Adrenal gland (tissue), 12 donors: Measurements from ENCODE around the gene SLC39A9. TPM values are rescaled to one million over a fixed set of nuclear protein-coding genes. Genes with fewer than 3 reads are reported as not detected.
A peak's percentile ranks its signal among the peaks of the same experiment; 100 is the strongest.

Source experiments
- DNase-seq, 7 donors: peaks; one replicate each; pipeline ENCODE4 v3.0.0-alpha.2; 2019 to 2020
- H3K27ac ChIP-seq, 5 donors: fragments of 200-600 bp; sonication (generic) in 4 of 5; 1 replicate in 3 of 5; 2 replicates in 2 of 5; pipeline versions ENCODE4 v1.5.1 to v1.8.0; 2016 to 2020; ENCODE audit warnings: mild to moderate bottlenecking in 1 of 5
- H3K27me3 ChIP-seq: fragments of 200-600 bp; 2 replicates; pipeline ENCODE4 v1.8.0; 2021
- H3K36me3 ChIP-seq, 2 donors: fragments of 200-600 bp; replicated peaks in 1 of 2; 1 replicate in 1 of 2; 2 replicates in 1 of 2; pipeline versions ENCODE4 v1.5.1 to v1.8.0; 2018 to 2022
- H3K4me1 ChIP-seq, 2 donors: fragments of 200-600 bp; replicated peaks in 1 of 2; 1 replicate in 1 of 2; 2 replicates in 1 of 2; pipeline versions ENCODE4 v1.5.1 to v1.8.0; 2018 to 2021
- H3K4me3 ChIP-seq, 4 donors: fragments of 200-600 bp; sonication (generic) in 3 of 4; one replicate each; pipeline ENCODE4 v1.5.1; 2016 to 2018
- H3K9me3 ChIP-seq, 3 donors: fragments of 200-600 bp; sonication (generic) in 1 of 3; replicated peaks in 1 of 3; 1 replicate in 2 of 3; 2 replicates in 1 of 3; pipeline versions ENCODE4 v1.5.1 to v1.8.0; 2016 to 2021
- CTCF ChIP-seq, 6 experiments: fragments of 450-650 bp in 4 of 6; fragments of 200-600 bp in 2 of 6; sonication (generic) in 1 of 6; IDR thresholded peaks; 1 replicate in 5 of 6; 2 replicates in 1 of 6; pipeline versions ENCODE4 v1.5.1 to v1.8.0; 2016 to 2021; ENCODE audit warnings: antibody characterized with exemption in 6 of 6, mild to moderate bottlenecking in 2 of 6, moderate library complexity in 1 of 6
- POLR2A ChIP-seq, 2 donors: fragments of 450-650 bp; IDR thresholded peaks; one replicate each; pipeline ENCODE4 v1.6.1; 2017; ENCODE audit warnings: antibody characterized with exemption in 2 of 2, mild to moderate bottlenecking in 2 of 2, moderate library complexity in 1 of 2
- WGBS, 4 donors: extraction: QIAGEN DNeasy Blood & Tissue Kit in 2 of 4; methylation state at CpG; one replicate each; pipeline versions ENCODE4 v1.1.5 to v1.1.7; 2013 to 2017; 5-methylcytosine and 5-hydroxymethylcytosine counted together
- intact Hi-C, 2 donors: fragments of 100-400 bp; cut with DNase I; formaldehyde crosslinking; loops; one replicate each; pipeline versions ENCODE4 v1.14.1 to v1.15.0; 2022 to 2023
- polyA plus RNA-seq, 3 donors: library from polyadenylated mRNA; stranded (reverse); fragments of 200-250 nt in 2 of 3; fragments of 350-450 nt in 1 of 3; fragmentation: Illumina TruSeq in 1 of 3; extraction: RNeasy Lipid Tissue Mini Kit (QIAGEN cat#74804) in 1 of 3; gene quantifications; one replicate each; pipeline ENCODE4 v1.2.3, GENCODE V29; 2013 to 2014
- total RNA-seq, 9 donors: library from RNA; depleted of rRNA in 4 of 9; stranded (reverse); fragments of >200 nt in 4 of 9; fragments of 120-200 nt in 1 of 9; fragmentation: NEBNext Ultra II Directional in 1 of 9; extraction: Animal tissue kit (Norgen Biotek cat#: 25700) in 1 of 9; gene quantifications; one replicate each; pipeline versions ENCODE4 v1.1.0 to v1.2.4, GENCODE V29; 2013 to 2023
- donor health status: healthy with polysubstance abuse.
- donor health status: Bipolar disorder and iron deficiency.
- donor health status: DM: yes; HTN: yes; CAD: no.
- donor health status: DM: no; HTN: no; CAD: no.
- donor health status: DM: no; HTN: no; CAD: no.
- donor health status: DM: yes; HTN: yes; CAD: no.

The SLC39A9 gene
- total and polyA plus RNA-seq, 12 donors, result 17.7 to 130 (median 72.5) TPM

DNA sequence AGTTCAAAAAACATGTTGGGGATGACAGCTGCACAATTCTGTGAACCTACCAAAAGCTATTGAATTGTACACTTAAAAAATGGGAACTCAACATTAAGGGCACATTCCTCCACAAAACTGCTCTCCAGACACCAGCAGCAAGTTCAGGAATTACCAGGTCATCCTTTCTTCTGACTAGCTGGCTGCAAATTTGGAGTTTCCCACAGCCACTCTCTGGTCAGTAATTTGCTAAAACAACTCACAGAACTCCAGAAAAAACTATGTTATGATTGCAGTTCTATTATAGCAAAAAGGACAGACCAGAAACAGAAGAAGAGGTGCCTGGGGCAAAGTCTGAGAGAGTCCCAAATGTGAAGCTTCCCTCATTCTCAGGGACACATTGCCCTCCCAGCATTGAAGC is 65.9 kb downstream of the SLC39A9 start:
- no peak for DNase-seq
- Histone ChIP-seq H3K27me3 (no peaks in the 10 kb centered on the region), H3K27ac (no peak overlapping the region), H3K36me3 (no peaks in the 10 kb centered on the region), H3K9me3 (no peaks in the 10 kb centered on the region), H3K4me1 (peaks cover 0 to 3% of the 10 kb centered on the region in 2 donors), H3K4me3 (no peak overlapping the region)
- intact Hi-C loops, result loop anchor here in 1 of 2 donors (5.0 kb wide), 1 partner anchor 222 kb away; no protein-coding TSS in a partner anchor
- no peak for TF ChIP-seq CTCF (IDR thresholded peaks at IDR 0.05)
- no peak for TF ChIP-seq POLR2A (IDR thresholded peaks at IDR 0.05)

DNA sequence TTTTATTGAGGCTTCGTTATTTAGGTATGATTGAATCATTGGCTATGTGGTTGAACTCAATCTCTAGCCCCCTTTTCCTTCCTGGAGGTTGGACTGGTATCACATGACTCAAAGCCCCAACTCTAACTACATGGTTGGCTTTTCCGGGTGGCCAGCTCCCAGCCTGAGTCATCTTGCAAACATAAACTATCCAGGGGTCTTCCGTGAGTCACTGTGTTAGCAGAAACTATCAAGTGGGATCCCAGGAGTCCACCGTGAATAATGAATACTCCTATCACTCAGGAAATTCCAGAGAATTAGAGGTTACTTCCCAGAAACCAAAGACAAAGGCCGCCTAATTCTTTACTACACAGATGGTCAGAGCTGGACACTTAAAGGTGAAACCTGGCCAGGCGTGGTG is 66.3 kb downstream of the SLC39A9 start:
- Histone ChIP-seq H3K36me3 (no peaks in the 10 kb centered on the region), H3K4me3 (no peak overlapping the region), H3K27me3 (no peaks in the 10 kb centered on the region), H3K9me3 (no peaks in the 10 kb centered on the region), H3K27ac (no peak overlapping the region), H3K4me1 (peaks cover 0 to 2% of the 10 kb centered on the region in 2 donors)
- 76 to 93% (median 88%) methylated on average over 5 to 6 of the region's 6 CpGs for WGBS, 4 donors
- no peak for TF ChIP-seq CTCF (IDR thresholded peaks at IDR 0.05)
- no peak for TF ChIP-seq POLR2A (IDR thresholded peaks at IDR 0.05)
- intact Hi-C loops, result loop anchor here in 1 of 2 donors (5.0 kb wide), 1 partner anchor 223 kb away; no protein-coding TSS in a partner anchor
- peak in 1 of 7 donors; percentile 25 for DNase-seq

DNA sequence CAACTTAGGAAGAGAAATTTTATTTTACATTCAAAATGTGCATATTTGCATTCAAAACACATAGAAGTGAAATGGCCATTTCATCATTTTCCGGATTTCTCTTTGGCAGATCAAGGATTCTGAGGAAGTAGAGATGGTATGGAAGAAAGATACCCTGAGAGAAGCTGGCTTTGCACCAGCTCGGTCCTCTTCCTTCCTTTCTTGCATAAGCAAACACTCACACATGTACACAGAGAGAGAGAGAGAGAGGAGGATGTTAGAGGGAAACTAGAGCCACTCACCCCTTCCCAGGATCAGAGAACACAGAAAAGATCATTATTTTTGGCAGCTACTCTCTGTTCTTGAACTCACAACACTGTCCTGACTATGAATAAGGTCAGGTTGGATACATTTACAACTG is 70.5 kb downstream of the SLC39A9 start:
- H3K4me1 ChIP-seq, result no peaks in the 10 kb centered on the region
- intact Hi-C loops, result no loop called here
- H3K4me3 ChIP-seq, result no peak overlapping the region
- H3K9me3 ChIP-seq, result no peaks in the 10 kb centered on the region
- TF ChIP-seq POLR2A (IDR thresholded peaks at IDR 0.05), result no peak
- no peak for TF ChIP-seq CTCF (IDR thresholded peaks at IDR 0.05)
- DNase-seq, result peak in 1 of 7 donors; percentile 19
- 50 to 68% (median 59%) methylated on average over 2 of the region's 2 CpGs for WGBS, 4 donors
- H3K27me3 ChIP-seq, result no peaks in the 10 kb centered on the region
- no peaks in the 10 kb centered on the region for H3K36me3 ChIP-seq
- no peak overlapping the region for H3K27ac ChIP-seq

- DNase-seq, result no peak
- Histone ChIP-seq H3K27ac (no peak overlapping the region), H3K4me1 (no peaks in the 10 kb centered on the region), H3K36me3 (no peaks in the 10 kb centered on the region), H3K27me3 (no peaks in the 10 kb centered on the region), H3K4me3 (no peak overlapping the region), H3K9me3 (no peaks in the 10 kb centered on the region)
- intact Hi-C loops, result no loop called here
- no peak for TF ChIP-seq POLR2A (IDR thresholded peaks at IDR 0.05)
- no peak for TF ChIP-seq CTCF (IDR thresholded peaks at IDR 0.05)
- WGBS, 4 donors, result 65 to 81% (median 75%) methylated on average over 3 of the region's 3 CpGs
Observed at GRCh38 chr14:69471436-69471835, 72.9 kb downstream of the SLC39A9 start.
